ENCODE measurements around the gene BICD2.
A peak's percentile ranks its signal among the peaks of the same experiment; 100 is the strongest.

The BICD2 gene

GRCh38 chr9:92747459-92748232 lies 17.0 kb downstream of the BICD2 start:
- intact Hi-C loops (cut with micrococcal nuclease), result no loop called here

GRCh38 chr9:92746567-92747458 lies 17.8 kb downstream of the BICD2 start:
- Mint-ChIP-seq H3K9me3 (peaks cover 8% of the 10 kb centered on the region), H3K36me3 (ENCODE audit: low read depth) (peaks cover 6% of the 10 kb centered on the region), H3K4me3 (no peak overlapping the region), H3K4me1 (ENCODE audit: low read depth) (peaks cover 84% of the 10 kb centered on the region), H3K27me3 (no peaks in the 10 kb centered on the region), H3K27ac (peak overlapping the region; percentile 35)
- intact Hi-C loops (cut with micrococcal nuclease), result no loop called here

More at GRCh38 chr9:92747459-92748232, 17.0 kb downstream of the BICD2 start:
- H3K4me3 Mint-ChIP-seq, result no peak overlapping the region
- no peaks in the 10 kb centered on the region for H3K27me3 Mint-ChIP-seq
- peaks cover 87% of the 10 kb centered on the region for H3K4me1 Mint-ChIP-seq (ENCODE audit: low read depth)
- H3K9me3 Mint-ChIP-seq, result peaks cover 4% of the 10 kb centered on the region
- H3K36me3 Mint-ChIP-seq (ENCODE audit: low read depth), result peaks cover 3% of the 10 kb centered on the region
- H3K27ac Mint-ChIP-seq, result peak overlapping the region; percentile 35

GRCh38 chr9:92745881-92746280 lies 18.8 kb downstream of the BICD2 start:
- Mint-ChIP-seq H3K27me3 (no peaks in the 10 kb centered on the region), H3K4me1 (ENCODE audit: low read depth) (peaks cover 88% of the 10 kb centered on the region), H3K36me3 (ENCODE audit: low read depth) (peaks cover 6% of the 10 kb centered on the region), H3K9me3 (peaks cover 8% of the 10 kb centered on the region), H3K4me3 (no peak overlapping the region), H3K27ac (no peak overlapping the region)
- intact Hi-C loops (cut with micrococcal nuclease), result no loop called here

- Mint-ChIP-seq H3K27me3 (no peaks in the 10 kb centered on the region), H3K9me3 (peaks cover 8% of the 10 kb centered on the region), H3K4me1 (ENCODE audit: low read depth) (peaks cover 88% of the 10 kb centered on the region), H3K27ac (peak overlapping the region; percentile 17), H3K36me3 (ENCODE audit: low read depth) (peaks cover 6% of the 10 kb centered on the region), H3K4me3 (no peak overlapping the region)
- intact Hi-C loops (cut with micrococcal nuclease), result no loop called here
Observed at GRCh38 chr9:92745331-92745730, 19.3 kb downstream of the BICD2 start.

- Mint-ChIP-seq H3K4me3 (peak overlapping the region; percentile 72), H3K9me3 (peaks cover 8% of the 10 kb centered on the region), H3K27me3 (no peaks in the 10 kb centered on the region), H3K27ac (peak overlapping the region; percentile 90), H3K36me3 (ENCODE audit: low read depth) (peaks cover 6% of the 10 kb centered on the region), H3K4me1 (ENCODE audit: low read depth) (peaks cover 90% of the 10 kb centered on the region)
- intact Hi-C loops (cut with micrococcal nuclease), result no loop called here
Observed at GRCh38 chr9:92740969-92741368, 23.7 kb downstream of the BICD2 start.

- no peaks in the 10 kb centered on the region for H3K27me3 Mint-ChIP-seq
- peaks cover 8% of the 10 kb centered on the region for H3K9me3 Mint-ChIP-seq
- peak overlapping the region; percentile 72 for H3K4me3 Mint-ChIP-seq
- H3K27ac Mint-ChIP-seq, result peak overlapping the region; percentile 90
- intact Hi-C loops (cut with micrococcal nuclease), result no loop called here
- H3K4me1 Mint-ChIP-seq (ENCODE audit: low read depth), result peaks cover 90% of the 10 kb centered on the region
- peaks cover 6% of the 10 kb centered on the region for H3K36me3 Mint-ChIP-seq (ENCODE audit: low read depth)
Observed at GRCh38 chr9:92740446-92740961, 24.1 kb downstream of the BICD2 start.

GRCh38 chr9:92740009-92740408 lies 24.6 kb downstream of the BICD2 start:
- Mint-ChIP-seq H3K27me3 (no peaks in the 10 kb centered on the region), H3K4me1 (ENCODE audit: low read depth) (peaks cover 90% of the 10 kb centered on the region), H3K36me3 (ENCODE audit: low read depth) (peaks cover 6% of the 10 kb centered on the region), H3K27ac (peak overlapping the region; percentile 90), H3K4me3 (peak overlapping the region; percentile 72), H3K9me3 (peaks cover 8% of the 10 kb centered on the region)
- intact Hi-C loops (cut with micrococcal nuclease), result no loop called here

GRCh38 chr9:92739346-92739970 lies 25.2 kb downstream of the BICD2 start:
- intact Hi-C loops (cut with micrococcal nuclease), result no loop called here
- Mint-ChIP-seq H3K4me1 (ENCODE audit: low read depth) (peaks cover 88% of the 10 kb centered on the region), H3K9me3 (peaks cover 8% of the 10 kb centered on the region), H3K27me3 (no peaks in the 10 kb centered on the region), H3K4me3 (peak overlapping the region; percentile 72), H3K27ac (peak overlapping the region; percentile 90), H3K36me3 (ENCODE audit: low read depth) (peaks cover 6% of the 10 kb centered on the region)

- Mint-ChIP-seq H3K36me3 (ENCODE audit: low read depth) (peaks cover 6% of the 10 kb centered on the region), H3K9me3 (peaks cover 8% of the 10 kb centered on the region), H3K4me1 (ENCODE audit: low read depth) (peaks cover 83% of the 10 kb centered on the region), H3K27me3 (no peaks in the 10 kb centered on the region), H3K27ac (peak overlapping the region; percentile 90), H3K4me3 (no peak overlapping the region)
- intact Hi-C loops (cut with micrococcal nuclease), result no loop called here
Observed at GRCh38 chr9:92738661-92739081, 26.0 kb downstream of the BICD2 start.

GRCh38 chr9:92737611-92738299 lies 26.9 kb downstream of the BICD2 start:
- H3K27me3 Mint-ChIP-seq, result no peaks in the 10 kb centered on the region
- H3K4me3 Mint-ChIP-seq, result no peak overlapping the region
- intact Hi-C loops (cut with micrococcal nuclease), result no loop called here
- peaks cover 74% of the 10 kb centered on the region for H3K4me1 Mint-ChIP-seq (ENCODE audit: low read depth)
- peaks cover 11% of the 10 kb centered on the region for H3K36me3 Mint-ChIP-seq (ENCODE audit: low read depth)
- H3K9me3 Mint-ChIP-seq, result peaks cover 5% of the 10 kb centered on the region
- peak overlapping the region; percentile 90 for H3K27ac Mint-ChIP-seq

- intact Hi-C loops (cut with micrococcal nuclease), result no loop called here
- peaks cover 8% of the 10 kb centered on the region for H3K36me3 Mint-ChIP-seq (ENCODE audit: low read depth)
- H3K4me3 Mint-ChIP-seq, result no peak overlapping the region
- no peaks in the 10 kb centered on the region for H3K9me3 Mint-ChIP-seq
- H3K27ac Mint-ChIP-seq, result no peak overlapping the region
- H3K4me1 Mint-ChIP-seq (ENCODE audit: low read depth), result peaks cover 69% of the 10 kb centered on the region
- no peaks in the 10 kb centered on the region for H3K27me3 Mint-ChIP-seq
Observed at GRCh38 chr9:92737216-92737606, 27.4 kb downstream of the BICD2 start.

GRCh38 chr9:92736563-92737215 lies 27.9 kb downstream of the BICD2 start:
- intact Hi-C loops (cut with micrococcal nuclease), result no loop called here
- H3K36me3 Mint-ChIP-seq (ENCODE audit: low read depth), result peaks cover 13% of the 10 kb centered on the region
- H3K27ac Mint-ChIP-seq, result no peak overlapping the region
- H3K4me3 Mint-ChIP-seq, result no peak overlapping the region
- H3K4me1 Mint-ChIP-seq (ENCODE audit: low read depth), result peaks cover 72% of the 10 kb centered on the region
- H3K27me3 Mint-ChIP-seq, result no peaks in the 10 kb centered on the region
- H3K9me3 Mint-ChIP-seq, result no peaks in the 10 kb centered on the region
